Keratinocyte (primary cell): ENCODE measurements around the gene SETBP1. TPM values are rescaled to one million over a fixed set of nuclear protein-coding genes. Genes with fewer than 3 reads are reported as not detected.

Source experiments
- DNase-seq: peaks from one replicate; pipeline ENCODE4 v3.0.0-alpha.2; 2011; ENCODE audit warnings: low read depth, missing footprints, low spot score
- FAIRE-seq: peaks from 2 replicates; lab custom pipeline; 2011; peaks lifted over from hg19 to GRCh38; lab: Jason Lieb, UNC
- H2AFZ ChIP-seq: 2 replicates; pipeline ENCODE4 v1.6.0; 2012; ENCODE audit warnings: low read length, control low read depth, inconsistent platforms; ENCODE audit not compliant: control insufficient read depth
- H3K27ac ChIP-seq: 2 replicates; pipeline ENCODE4 v1.5.1; 2011; ENCODE audit warnings: low read length; ENCODE audit not compliant: control insufficient read depth, insufficient read depth
- H3K27me3 ChIP-seq: 3 replicates; pipeline ENCODE4 v1.6.0; 2011; ENCODE audit warnings: low read length; ENCODE audit not compliant: control insufficient read depth, insufficient read depth; ENCODE audit errors: extremely low read depth
- H3K36me3 ChIP-seq, 2 experiments: 2 replicates in 1 of 2; 3 replicates in 1 of 2; pipeline ENCODE4 v1.5.1; 2011; ENCODE audit warnings: low read length in 2 of 2, mild to moderate bottlenecking in 1 of 2; ENCODE audit not compliant: control insufficient read depth in 2 of 2, insufficient read depth in 2 of 2; ENCODE audit errors: extremely low read depth in 1 of 2
- H3K4me1 ChIP-seq: 3 replicates; pipeline ENCODE4 v1.5.1; 2011; ENCODE audit warnings: low read length; ENCODE audit not compliant: control insufficient read depth, insufficient read depth; ENCODE audit errors: extremely low read depth
- H3K4me2 ChIP-seq: 3 replicates; pipeline ENCODE4 v1.6.0; 2011; ENCODE audit warnings: low read depth, low read length; ENCODE audit not compliant: control insufficient read depth, insufficient read depth; ENCODE audit errors: extremely low read depth
- H3K4me3 ChIP-seq, 3 experiments: fragments of 200-600 bp in 1 of 3; sonication (generic) in 1 of 3; 2 replicates in 2 of 3; 3 replicates in 1 of 3; pipeline ENCODE4 v1.5.1; 2011 to 2016; ENCODE audit warnings: low read length in 3 of 3, mild to moderate bottlenecking in 3 of 3, control low read depth in 2 of 3, inconsistent platforms in 1 of 3, low read depth in 1 of 3, mixed read lengths in 1 of 3, mixed run types in 1 of 3, moderate library complexity in 1 of 3; ENCODE audit not compliant: control insufficient read depth in 2 of 3, insufficient read depth in 2 of 3; ENCODE audit errors: extremely low read depth in 1 of 3
- H3K79me2 ChIP-seq: 2 replicates; pipeline ENCODE4 v1.6.0; 2012; ENCODE audit warnings: low read length; ENCODE audit not compliant: control insufficient read depth, insufficient read depth
- H3K9ac ChIP-seq: 3 replicates; pipeline ENCODE4 v1.6.0; 2011; ENCODE audit warnings: low read length; ENCODE audit not compliant: control insufficient read depth, insufficient read depth; ENCODE audit errors: extremely low read depth
- H3K9me1 ChIP-seq: 3 replicates; pipeline ENCODE4 v1.6.0; 2011; ENCODE audit warnings: low read length; ENCODE audit not compliant: control insufficient read depth, insufficient read depth; ENCODE audit errors: extremely low read depth
- H3K9me3 ChIP-seq: 2 replicates; pipeline ENCODE4 v1.5.1; 2012; ENCODE audit warnings: low read depth, low read length; ENCODE audit not compliant: control insufficient read depth
- H4K20me1 ChIP-seq: 3 replicates; pipeline ENCODE4 v1.6.0; 2011; ENCODE audit warnings: low read length; ENCODE audit not compliant: control insufficient read depth, insufficient read depth; ENCODE audit errors: extremely low read depth
- CTCF ChIP-seq, 3 experiments: IDR thresholded peaks in 1 of 3; conservative IDR thresholded peaks in 1 of 3; optimal IDR thresholded peaks in 1 of 3; 2 replicates in 2 of 3; 3 replicates in 1 of 3; pipeline versions ENCODE3 to v1.5.1; 2011; ENCODE audit warnings: low read length in 3 of 3, mild to moderate bottlenecking in 3 of 3, moderate library complexity in 2 of 3, control low read depth in 1 of 3, inconsistent platforms in 1 of 3; ENCODE audit not compliant: insufficient read depth in 2 of 3; ENCODE audit errors: extremely low read depth in 1 of 3
- EZH2 ChIP-seq: IDR thresholded peaks from one replicate; pipeline ENCODE4 v1.6.1; 2012; ENCODE audit warnings: inconsistent platforms, mild to moderate bottlenecking, low read length, moderate library complexity
- dilution Hi-C: fragments of 300-500 bp; cut with MboI; formaldehyde crosslinking; loops from one replicate; pipeline ENCODE4 v1.7.0; 2020; ENCODE audit warnings: low sequenced_read_pairs; ENCODE audit not compliant: extremely low pct_ligation_motif_present
- polyA plus RNA-seq, 5 experiments: library from polyadenylated mRNA; depleted of rRNA in 3 of 5; stranded (reverse) in 3 of 5; stranded (forward) in 1 of 5; unstranded in 1 of 5; fragments of >200 nt; gene quantifications; 1 replicate in 1 of 5; 2 replicates in 3 of 5; 3 replicates in 1 of 5; pipeline versions ENCODE4 v1.2.1 to v1.2.3, GENCODE V29; 2011 to 2012; ENCODE audit warnings: missing spikeins in 2 of 5, low read depth in 1 of 5, low replicate concordance in 1 of 5

SETBP1 gene
- polyA plus RNA-seq, 1 donor (not counting 4 experiments of a cell fraction or from before 2014, with no cell fraction given): 3.3 TPM

- Histone ChIP-seq H3K9me3 (no peaks in the 10 kb centered on the region), H3K79me2 (no peaks in the 10 kb centered on the region), H3K9me1 (no peaks in the 10 kb centered on the region), H3K27ac (peak overlapping the region; percentile 79), H2AFZ (peak overlapping the region; percentile 85), H3K27me3 (no peaks in the 10 kb centered on the region), H3K4me3 (peak overlapping the region in 2 of 3 experiments; percentile 4 to 62), H3K4me2 (peak overlapping the region; percentile 72), H3K4me1 (peaks cover 59% of the 10 kb centered on the region), H3K36me3 (no peaks in the 10 kb centered on the region), H3K9ac (peak overlapping the region; percentile 71), H4K20me1 (no peaks in the 10 kb centered on the region)
- DNase-seq: no peak
- no peak for TF ChIP-seq CTCF (optimal IDR thresholded peaks at IDR 0.05 in 1 of 3, IDR thresholded peaks at IDR 0.05 in 1 of 3, conservative IDR thresholded peaks at IDR 0.05 in 1 of 3; ENCODE audit: extremely low read depth in 1 of 3, insufficient read depth in 2 of 3, low read length in 3 of 3)
- TF ChIP-seq EZH2: no peak
- FAIRE-seq: peak; percentile 43
- dilution Hi-C loops: no loop called here
Measured at GRCh38 chr18:45015788-45016128, 335.1 kb downstream of the SETBP1 start.

GRCh38 chr18:45019469-45019868, 338.8 kb downstream of the SETBP1 start:
- dilution Hi-C loops: no loop called here
- H3K4me2 ChIP-seq: peak overlapping the region; percentile 47
- H3K79me2 ChIP-seq: no peaks in the 10 kb centered on the region
- no peaks in the 10 kb centered on the region for H4K20me1 ChIP-seq
- DNase-seq: no peak
- no peak overlapping the region for H2AFZ ChIP-seq
- peaks cover 44% of the 10 kb centered on the region for H3K4me1 ChIP-seq
- H3K9me1 ChIP-seq: no peaks in the 10 kb centered on the region
- no peaks in the 10 kb centered on the region for H3K27me3 ChIP-seq
- peak overlapping the region in 1 of 3 experiments; percentile 8 for H3K4me3 ChIP-seq
- FAIRE-seq: no peak
- TF ChIP-seq EZH2 (no peak), CTCF (optimal IDR thresholded peaks at IDR 0.05 in 1 of 3, IDR thresholded peaks at IDR 0.05 in 1 of 3, conservative IDR thresholded peaks at IDR 0.05 in 1 of 3; ENCODE audit: extremely low read depth in 1 of 3, insufficient read depth in 2 of 3, low read length in 3 of 3) (no peak)
- H3K9me3 ChIP-seq: no peaks in the 10 kb centered on the region
- H3K9ac ChIP-seq: no peak overlapping the region
- no peaks in the 10 kb centered on the region for H3K36me3 ChIP-seq
- peak overlapping the region; percentile 68 for H3K27ac ChIP-seq
